OCI-LY3 (cell line): ENCODE results near the gene CHCHD10.

Experiments used
- H2AFZ ChIP-seq: fragments of 200-600, 300-600 bp; shearing (Covaris generic); 2 replicates; pipeline ENCODE4 v1.6.0; 2014; ENCODE audit warnings: antibody characterized with exemption, low read depth, low read length
- H3K27ac ChIP-seq: fragments of 200-600, 300-600 bp; sonication (generic); 2 replicates; pipeline ENCODE4 v1.5.1; 2014; ENCODE audit warnings: mild to moderate bottlenecking, low read length, moderate library complexity, mixed read lengths
- H3K27me3 ChIP-seq: fragments of 200-600, 300-600 bp; sonication (generic); 2 replicates; pipeline ENCODE4 v1.6.1; 2014; ENCODE audit warnings: low read depth, low read length, mixed read lengths
- H3K36me3 ChIP-seq: fragments of 200-600, 300-600 bp; sonication (generic); replicated peaks from 2 replicates; pipeline ENCODE3; 2014; ENCODE audit warnings: low read depth, low read length, mixed read lengths
- H3K4me1 ChIP-seq: fragments of 300-600, 200-600 bp; sonication (generic); 2 replicates; pipeline ENCODE4 v1.6.1; 2014; ENCODE audit warnings: low read length, mixed read lengths
- H3K4me2 ChIP-seq: fragments of 200-600, 300-600 bp; sonication (generic); 2 replicates; pipeline ENCODE4 v1.6.1; 2014; ENCODE audit warnings: low read length, mixed read lengths
- H3K4me3 ChIP-seq: fragments of 300-600, 200-600 bp; sonication (generic); 2 replicates; pipeline ENCODE4 v1.5.1; 2014; ENCODE audit warnings: antibody characterized with exemption, mild to moderate bottlenecking, low read length, moderate library complexity
- H3K79me2 ChIP-seq: fragments of 300-600, 200-600 bp; shearing (Covaris generic); 2 replicates; pipeline ENCODE4 v1.6.1; 2014; ENCODE audit warnings: mild to moderate bottlenecking, low read length, mixed read lengths
- H3K9ac ChIP-seq: fragments of 300-600, 200-600 bp; shearing (Covaris generic); 2 replicates; pipeline ENCODE4 v1.6.0; 2014; ENCODE audit warnings: mild to moderate bottlenecking, low read length, moderate library complexity
- H3K9me3 ChIP-seq: fragments of 200-600, 300-600 bp; shearing (Covaris generic); 2 replicates; pipeline ENCODE4 v1.6.1; 2014; ENCODE audit warnings: low read length, mixed read lengths; ENCODE audit not compliant: insufficient read depth
- H4K20me1 ChIP-seq: fragments of 200-600, 300-600 bp; sonication (generic); 2 replicates; pipeline ENCODE4 v1.6.1; 2016; ENCODE audit warnings: low read length, mixed read lengths; ENCODE audit not compliant: insufficient read depth
- CTCF ChIP-seq: fragments of 200-600, 300-600 bp; sonication (generic); IDR thresholded peaks from 2 replicates; pipeline ENCODE4 v1.5.1; 2014; ENCODE audit warnings: antibody characterized with exemption, low read length, low read depth
- EZH2phosphoT487 ChIP-seq: fragments of 200-600 bp; shearing (Covaris generic); IDR thresholded peaks from 2 replicates; pipeline ENCODE4 v1.6.1; 2018; ENCODE audit warnings: antibody characterized with exemption, mixed run types, low read depth

The CHCHD10 gene

GRCh38 chr22:23779731-23780130 lies 12.0 kb upstream of the CHCHD10 start:
- no peaks in the 10 kb centered on the region for H4K20me1 ChIP-seq
- no peaks in the 10 kb centered on the region for H3K79me2 ChIP-seq
- TF ChIP-seq CTCF (no peak), EZH2phosphoT487 (no peak)
- H2AFZ ChIP-seq: no peak overlapping the region
- no peaks in the 10 kb centered on the region for H3K4me1 ChIP-seq
- H3K9me3 ChIP-seq: no peaks in the 10 kb centered on the region
- H3K36me3 ChIP-seq: no peaks in the 10 kb centered on the region
- H3K27me3 ChIP-seq: no peaks in the 10 kb centered on the region
- no peak overlapping the region for H3K27ac ChIP-seq
- H3K4me3 ChIP-seq: no peak overlapping the region
- no peak overlapping the region for H3K4me2 ChIP-seq
- H3K9ac ChIP-seq: no peak overlapping the region

- no peaks in the 10 kb centered on the region for H3K36me3 ChIP-seq
Measured at GRCh38 chr22:23779083-23779482, 11.3 kb upstream of the CHCHD10 start.

DNA sequence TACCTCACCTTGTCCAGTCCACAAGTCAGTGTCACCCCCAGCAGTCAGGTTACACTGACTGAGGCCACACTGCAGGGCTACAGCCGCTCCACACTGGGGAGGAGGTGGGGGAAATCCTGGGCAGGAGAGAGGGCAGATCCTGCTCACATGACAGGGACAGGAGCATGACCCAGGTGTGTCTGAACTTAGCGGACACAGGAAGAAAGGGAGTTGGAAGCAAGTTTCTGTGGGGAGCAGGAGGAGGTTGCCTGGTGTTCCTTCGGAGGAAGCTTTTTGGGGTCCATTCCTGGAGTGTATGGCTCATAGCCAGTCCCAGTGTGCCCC lies 10.8 kb upstream of the CHCHD10 start:
- Histone ChIP-seq H3K9ac (no peak overlapping the region), H3K79me2 (no peaks in the 10 kb centered on the region), H3K4me1 (no peaks in the 10 kb centered on the region), H3K27me3 (peaks cover under 1% of the 10 kb centered on the region; the same call in 1 of the 2 replicates), H3K27ac (no peak overlapping the region), H2AFZ (no peak overlapping the region), H3K4me2 (no peak overlapping the region), H4K20me1 (no peaks in the 10 kb centered on the region), H3K4me3 (no peak overlapping the region), H3K9me3 (no peaks in the 10 kb centered on the region), H3K36me3 (no peaks in the 10 kb centered on the region)
- TF ChIP-seq EZH2phosphoT487: no peak
- no peak for TF ChIP-seq CTCF

More at GRCh38 chr22:23779083-23779482, 11.3 kb upstream of the CHCHD10 start:
- Histone ChIP-seq H3K79me2 (no peaks in the 10 kb centered on the region), H4K20me1 (no peaks in the 10 kb centered on the region), H3K9ac (no peak overlapping the region), H3K27ac (no peak overlapping the region), H3K4me2 (no peak overlapping the region), H3K4me1 (no peaks in the 10 kb centered on the region), H2AFZ (no peak overlapping the region), H3K9me3 (no peaks in the 10 kb centered on the region), H3K27me3 (no peaks in the 10 kb centered on the region), H3K4me3 (no peak overlapping the region)
- no peak for TF ChIP-seq EZH2phosphoT487
- TF ChIP-seq CTCF: no peak

DNA sequence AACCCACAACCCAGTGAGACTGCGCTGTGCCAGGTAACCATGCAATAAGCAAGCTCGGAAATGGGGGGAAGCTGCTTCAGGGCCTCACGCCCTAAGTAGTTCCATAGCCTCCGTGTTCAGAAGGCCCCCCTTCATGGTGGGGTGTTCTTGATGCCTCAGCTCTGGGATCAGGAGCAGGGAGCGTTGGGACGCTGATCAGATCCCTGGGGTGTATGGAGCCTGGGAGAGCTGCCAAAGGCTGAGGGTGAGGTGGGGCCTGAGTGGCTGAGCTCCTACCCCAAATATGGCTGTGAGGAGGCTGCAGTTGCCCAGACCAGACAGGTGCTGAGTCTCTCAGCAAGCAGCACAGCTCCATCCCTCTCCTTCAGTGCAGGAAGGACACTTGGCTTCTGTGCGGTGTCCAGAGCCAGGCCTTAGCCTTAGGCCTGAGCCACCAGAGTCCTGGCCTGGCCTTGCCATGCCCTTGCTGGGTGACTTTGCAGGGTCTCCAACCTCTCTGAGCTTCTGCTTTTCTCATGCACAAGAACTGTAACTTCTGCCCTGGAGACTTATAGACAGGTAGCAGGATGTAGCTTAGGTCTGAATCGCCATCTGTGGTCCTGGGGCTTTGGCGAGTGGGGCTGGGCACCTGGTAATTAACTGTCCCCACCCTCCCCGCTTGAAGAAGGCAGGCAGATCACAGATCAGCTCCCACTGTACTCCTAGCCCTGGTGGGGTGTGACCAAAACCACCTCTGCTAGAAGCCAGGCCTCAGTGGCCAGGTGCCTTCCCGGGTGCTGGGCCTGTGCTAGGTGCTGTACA lies 10.2 kb upstream of the CHCHD10 start:
- no peaks in the 10 kb centered on the region for H3K79me2 ChIP-seq
- H3K27ac ChIP-seq: no peak overlapping the region
- H4K20me1 ChIP-seq: no peaks in the 10 kb centered on the region
- H3K4me3 ChIP-seq: no peak overlapping the region
- H3K4me1 ChIP-seq: peaks cover 5% of the 10 kb centered on the region; the same call in 1 of the 2 replicates
- TF ChIP-seq EZH2phosphoT487 (no peak), CTCF (no peak)
- no peak overlapping the region for H3K9ac ChIP-seq
- no peak overlapping the region for H2AFZ ChIP-seq
- H3K27me3 ChIP-seq: peaks cover 6% of the 10 kb centered on the region
- H3K4me2 ChIP-seq: no peak overlapping the region
- H3K9me3 ChIP-seq: no peaks in the 10 kb centered on the region
- H3K36me3 ChIP-seq: no peaks in the 10 kb centered on the region
